ENCODE data around the gene ARHGAP26.

The ARHGAP26 gene

DNA sequence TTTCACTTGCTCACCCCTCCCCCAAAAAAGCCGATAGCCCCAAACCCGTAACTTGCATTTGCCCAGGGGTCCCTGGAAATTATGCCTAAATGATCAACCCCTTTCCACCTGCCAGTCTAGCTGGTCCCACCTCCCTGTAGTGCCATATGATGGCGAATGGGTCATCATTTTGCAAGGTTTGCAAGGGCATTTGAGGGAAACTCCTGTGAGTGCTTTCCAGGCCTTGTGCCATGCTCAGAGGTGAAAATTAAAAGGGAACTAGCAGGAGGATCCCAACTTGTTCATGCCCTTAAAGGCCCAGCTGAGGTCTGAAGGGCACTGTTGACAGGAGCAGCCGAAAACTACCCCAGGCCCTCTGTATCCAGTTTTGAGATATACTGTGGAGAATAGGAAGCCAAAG is 440.4 kb downstream of the ARHGAP26 start:
- no peak overlapping the region for H3K4me3 ChIP-seq (replicated peaks; ENCODE audit: low read depth, low read length)
- TF ChIP-seq, protein P1, sequence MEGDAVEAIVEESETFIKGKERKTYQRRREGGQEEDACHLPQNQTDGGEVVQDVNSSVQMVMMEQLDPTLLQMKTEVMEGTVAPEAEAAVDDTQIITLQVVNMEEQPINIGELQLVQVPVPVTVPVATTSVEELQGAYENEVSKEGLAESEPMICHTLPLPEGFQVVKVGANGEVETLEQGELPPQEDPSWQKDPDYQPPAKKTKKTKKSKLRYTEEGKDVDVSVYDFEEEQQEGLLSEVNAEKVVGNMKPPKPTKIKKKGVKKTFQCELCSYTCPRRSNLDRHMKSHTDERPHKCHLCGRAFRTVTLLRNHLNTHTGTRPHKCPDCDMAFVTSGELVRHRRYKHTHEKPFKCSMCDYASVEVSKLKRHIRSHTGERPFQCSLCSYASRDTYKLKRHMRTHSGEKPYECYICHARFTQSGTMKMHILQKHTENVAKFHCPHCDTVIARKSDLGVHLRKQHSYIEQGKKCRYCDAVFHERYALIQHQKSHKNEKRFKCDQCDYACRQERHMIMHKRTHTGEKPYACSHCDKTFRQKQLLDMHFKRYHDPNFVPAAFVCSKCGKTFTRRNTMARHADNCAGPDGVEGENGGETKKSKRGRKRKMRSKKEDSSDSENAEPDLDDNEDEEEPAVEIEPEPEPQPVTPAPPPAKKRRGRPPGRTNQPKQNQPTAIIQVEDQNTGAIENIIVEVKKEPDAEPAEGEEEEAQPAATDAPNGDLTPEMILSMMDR (IDR thresholded peaks at IDR 0.05; ENCODE audit: low read depth, low read length, missing control alignments) = no peak
- no peak for DNase-seq (ENCODE audit: extremely low read depth, low read depth)

DNA sequence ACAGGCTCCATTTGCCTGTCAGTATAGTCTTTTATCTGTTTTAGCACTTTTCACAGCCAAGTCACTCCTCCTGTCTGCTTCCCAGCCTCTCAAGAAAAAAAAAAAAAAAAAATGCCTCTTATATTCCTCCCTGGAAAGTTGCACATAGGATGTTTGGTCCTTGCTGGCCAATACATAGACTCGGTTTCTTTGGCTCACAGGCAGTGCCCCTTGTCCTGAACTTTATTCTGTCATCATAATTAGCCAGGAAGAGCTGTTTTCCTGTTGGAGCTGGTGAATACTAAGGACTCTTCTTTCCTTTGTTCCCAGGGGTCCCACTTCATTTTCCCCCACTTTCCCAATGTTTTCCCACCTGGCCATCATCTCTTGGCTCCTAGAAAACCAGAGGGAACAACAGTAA is 442.1 kb downstream of the ARHGAP26 start:
- no peak for DNase-seq (ENCODE audit: extremely low read depth, low read depth)
- TF ChIP-seq, protein P1 (IDR thresholded peaks at IDR 0.05; ENCODE audit: low read depth, low read length, missing control alignments) = no peak
- no peak overlapping the region for H3K4me3 ChIP-seq (replicated peaks; ENCODE audit: low read depth, low read length)

DNA sequence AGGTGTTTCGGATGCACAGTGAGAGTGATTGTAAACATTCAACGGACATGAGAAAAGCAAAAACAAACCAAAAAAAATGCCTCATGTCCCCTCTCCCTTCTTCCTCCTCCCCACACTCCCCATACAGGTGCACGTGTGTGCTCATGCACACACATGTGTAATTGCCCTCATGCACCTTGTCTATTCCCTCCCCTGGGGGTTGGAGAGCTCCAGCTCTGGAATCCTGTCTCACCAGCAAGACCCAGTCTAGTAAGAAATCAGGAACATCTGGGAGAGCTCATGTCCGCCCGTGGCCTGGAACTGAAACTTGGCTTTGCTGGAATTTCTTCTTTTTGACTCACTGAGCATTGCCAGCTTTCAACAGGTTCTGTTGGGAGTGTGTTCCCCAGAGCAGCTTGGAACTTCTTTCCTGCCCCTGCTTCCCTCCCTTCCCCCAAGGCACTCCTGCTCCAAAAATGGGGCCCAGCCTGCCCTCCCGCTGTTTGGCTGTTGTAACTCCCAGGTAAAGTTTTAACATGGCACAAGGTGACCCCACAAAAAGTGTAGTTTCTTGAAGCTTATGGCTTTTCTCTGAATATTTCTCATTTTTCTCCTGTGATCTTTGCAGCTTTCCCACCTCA is 443.2 kb downstream of the ARHGAP26 start:
- TF ChIP-seq, protein P1 (IDR thresholded peaks at IDR 0.05; ENCODE audit: low read depth, low read length, missing control alignments) = no peak
- no peak overlapping the region for H3K4me3 ChIP-seq (replicated peaks; ENCODE audit: low read depth, low read length)
- peak; percentile 52 for DNase-seq (ENCODE audit: extremely low read depth, low read depth)

DNA sequence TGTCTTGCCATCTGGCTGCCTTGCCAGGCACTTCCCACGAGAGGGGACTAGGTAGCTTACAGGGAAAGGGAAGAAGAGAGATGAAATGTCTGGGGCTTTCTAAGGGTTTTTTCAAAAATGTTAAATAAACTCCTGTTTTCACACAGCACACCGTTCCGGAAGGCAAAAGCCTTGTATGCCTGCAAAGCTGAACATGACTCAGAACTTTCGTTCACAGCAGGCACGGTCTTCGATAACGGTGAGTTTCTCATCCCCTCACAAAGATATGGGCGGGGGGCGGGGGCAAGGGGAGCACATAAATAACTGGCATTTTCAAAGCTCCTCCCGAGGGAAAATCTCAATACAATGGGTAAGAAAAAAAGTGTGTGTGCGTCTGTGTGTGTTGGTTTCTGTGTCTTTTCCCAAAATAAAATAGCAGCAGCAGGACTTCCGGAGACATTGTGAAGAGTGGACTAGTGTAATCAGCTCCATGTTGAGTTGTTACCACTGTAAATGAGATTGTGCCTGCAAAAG is 443.7 kb downstream of the ARHGAP26 start:
- no peak overlapping the region for H3K4me3 ChIP-seq (replicated peaks; ENCODE audit: low read depth, low read length)
- TF ChIP-seq, protein P1 (IDR thresholded peaks at IDR 0.05; ENCODE audit: low read depth, low read length, missing control alignments) = peak; percentile 15
- no peak for DNase-seq (ENCODE audit: extremely low read depth, low read depth)

DNA sequence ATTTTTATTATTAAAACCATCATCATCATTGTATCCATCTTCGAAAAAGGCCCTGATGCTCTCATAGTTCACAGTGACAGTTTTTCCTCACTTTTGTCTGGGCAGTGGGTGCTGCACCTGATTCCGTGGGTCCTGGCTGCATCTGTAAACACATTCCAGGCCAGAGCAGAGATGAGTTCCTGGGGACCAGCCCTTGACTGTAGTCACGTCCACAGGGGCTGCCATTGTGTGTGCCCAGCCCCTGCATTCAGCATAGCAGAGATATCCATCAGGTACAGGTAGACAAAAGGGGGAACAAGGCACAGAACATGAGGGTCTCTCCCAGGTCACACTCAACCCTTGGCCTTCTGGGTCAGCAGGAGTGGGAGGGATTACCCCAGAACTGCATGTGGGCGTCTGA is 444.3 kb downstream of the ARHGAP26 start:
- H3K4me3 ChIP-seq (replicated peaks; ENCODE audit: low read depth, low read length) = no peak overlapping the region
- TF ChIP-seq, protein P1 (IDR thresholded peaks at IDR 0.05; ENCODE audit: low read depth, low read length, missing control alignments) = no peak
- no peak for DNase-seq (ENCODE audit: extremely low read depth, low read depth)

DNA sequence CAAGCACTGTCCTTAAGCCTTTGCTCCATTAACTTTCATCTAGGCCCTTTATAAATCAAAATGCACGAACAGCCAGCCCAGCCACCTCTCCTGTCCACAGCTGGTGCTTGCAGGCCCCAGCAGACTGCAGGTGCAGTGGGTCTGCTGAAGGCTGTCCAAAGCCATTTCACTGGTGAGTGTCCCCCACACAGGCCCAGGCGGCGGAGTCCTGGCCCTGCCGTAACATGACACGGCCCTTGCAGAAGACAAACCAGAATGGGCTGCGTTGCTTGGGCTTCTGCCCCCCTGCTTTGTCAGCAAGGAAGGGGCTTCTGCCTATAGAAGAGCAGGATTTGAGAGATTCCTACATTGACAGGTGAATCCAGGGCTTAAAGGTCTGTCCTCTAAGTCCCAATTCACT is 444.7 kb downstream of the ARHGAP26 start:
- TF ChIP-seq, protein P1 (IDR thresholded peaks at IDR 0.05; ENCODE audit: low read depth, low read length, missing control alignments) = no peak
- no peak for DNase-seq (ENCODE audit: extremely low read depth, low read depth)
- no peak overlapping the region for H3K4me3 ChIP-seq (replicated peaks; ENCODE audit: low read depth, low read length)

DNA sequence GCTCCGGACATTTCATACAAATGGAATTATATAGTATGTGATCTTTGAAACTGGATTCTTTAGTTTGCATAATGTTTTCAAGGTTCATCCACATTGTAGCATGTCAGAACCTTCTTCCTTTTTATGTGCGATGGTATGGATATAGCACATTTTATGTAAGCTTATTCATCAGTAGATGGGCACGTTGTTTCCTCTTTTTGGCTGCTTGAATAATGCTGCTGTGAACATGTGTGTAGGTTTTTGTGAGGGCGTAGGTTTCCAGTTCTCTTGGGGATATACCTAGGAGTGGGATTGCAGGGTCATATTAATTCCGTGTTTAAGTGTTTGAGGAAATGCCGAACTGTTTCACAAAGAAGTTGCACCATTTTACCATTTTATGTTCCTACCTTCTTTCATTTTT is 445.5 kb downstream of the ARHGAP26 start:
- no peak overlapping the region for H3K4me3 ChIP-seq (replicated peaks; ENCODE audit: low read depth, low read length)
- TF ChIP-seq, protein P1 (IDR thresholded peaks at IDR 0.05; ENCODE audit: low read depth, low read length, missing control alignments) = no peak
- no peak for DNase-seq (ENCODE audit: extremely low read depth, low read depth)

Data from HFF-Myc (cell line).